K562 (cell line): Measurements from ENCODE around the gene ENTREP3. TPM values are rescaled to one million over a fixed set of nuclear protein-coding genes. Genes with fewer than 3 reads are reported as not detected.

Experiments used
- BRF1 ChIP-seq: IDR thresholded peaks from 3 replicates; pipeline ENCODE4 v1.6.1; 2011; ENCODE audit warnings: borderline replicate concordance, mild to moderate bottlenecking; ENCODE audit not compliant: insufficient read length; ENCODE audit errors: extremely low read depth
- C11orf30 ChIP-seq: fragments of 450-650 bp; IDR thresholded peaks from 2 replicates; pipeline ENCODE4 v1.6.1; 2016; ENCODE audit warnings: low read depth, mild to moderate bottlenecking
- CREM ChIP-seq: IDR thresholded peaks from 2 replicates; pipeline ENCODE4 v1.6.1; 2014; ENCODE audit warnings: antibody characterized with exemption, low read depth
- E2F6 ChIP-seq, 2 experiments: IDR thresholded peaks; 2 replicates each; pipeline ENCODE4 v1.6.1; 2011; ENCODE audit warnings: borderline replicate concordance in 1 of 2, control low read depth in 1 of 2, low read depth in 1 of 2, low read length in 1 of 2, mild to moderate bottlenecking in 1 of 2, mixed read lengths in 1 of 2, moderate library complexity in 1 of 2; ENCODE audit not compliant: insufficient read depth in 1 of 2, insufficient read length in 1 of 2, poor library complexity in 1 of 2, severe bottlenecking in 1 of 2; ENCODE audit errors: extremely low read depth in 1 of 2
- HMBOX1 ChIP-seq: sonication (generic); IDR thresholded peaks from 2 replicates; pipeline ENCODE4 v1.6.1; 2016
- KDM4B ChIP-seq, 2 experiments: fragments of 450-650 bp in 1 of 2; sonication (generic) in 1 of 2; IDR thresholded peaks; 2 replicates each; pipeline ENCODE4 v1.6.1; 2016 to 2017; ENCODE audit warnings: borderline replicate concordance in 2 of 2, antibody characterized with exemption in 1 of 2, low read depth in 1 of 2, mild to moderate bottlenecking in 1 of 2
- MAFG ChIP-seq: fragments of 450-650 bp; conservative IDR thresholded peaks from 2 replicates; pipeline ENCODE4 v1.6.1; 2016; ENCODE audit warnings: missing genetic modification characterization, missing compliant biosample characterization
- MBD2 ChIP-seq: sonication (generic); IDR thresholded peaks from 2 replicates; pipeline ENCODE4 v1.6.1; 2016; ENCODE audit warnings: low read depth, borderline replicate concordance
- MCM5 ChIP-seq: fragments of 450-650 bp; IDR thresholded peaks from 2 replicates; pipeline ENCODE4 v1.6.1; 2016; ENCODE audit warnings: low read depth
- MTA3 ChIP-seq: fragments of 450-650 bp; formaldehyde crosslinking; IDR thresholded peaks from 2 replicates; pipeline ENCODE4 v1.6.1; 2017; ENCODE audit warnings: mild to moderate bottlenecking, borderline replicate concordance
- MYBL2 ChIP-seq, 2 experiments: fragments of 450-650 bp in 1 of 2; sonication (generic) in 1 of 2; formaldehyde crosslinking in 1 of 2; IDR thresholded peaks; 2 replicates each; pipeline versions ENCODE4 v1.6.1 to v1.8.1; 2017 to 2022; ENCODE audit warnings: borderline replicate concordance in 1 of 2, inconsistent platforms in 1 of 2, low read depth in 1 of 2, mild to moderate bottlenecking in 1 of 2, missing genetic modification reagents in 1 of 2, moderate library complexity in 1 of 2
- NKRF ChIP-seq: fragments of 450-650 bp; IDR thresholded peaks from 2 replicates; pipeline ENCODE4 v1.6.1; 2016; ENCODE audit warnings: borderline replicate concordance
- PRPF4 ChIP-seq: fragments of 200-400 bp; formaldehyde crosslinking; IDR thresholded peaks from one replicate; pipeline ENCODE4 v1.6.1; 2017; ENCODE audit warnings: low read length, low read depth, mild to moderate bottlenecking; ENCODE audit not compliant: insufficient read depth, poor library complexity, severe bottlenecking
- RBM34 ChIP-seq: fragments of 200-400 bp; formaldehyde crosslinking; IDR thresholded peaks from 2 replicates; pipeline ENCODE4 v1.6.1; 2018; ENCODE audit warnings: low read length, borderline replicate concordance; ENCODE audit not compliant: insufficient read depth
- SMAD3 ChIP-seq: fragments of 450-650 bp; formaldehyde crosslinking; conservative IDR thresholded peaks from 2 replicates; pipeline ENCODE4 v1.4.0; 2020; ENCODE audit warnings: mild to moderate bottlenecking
- SOX6 ChIP-seq: fragments of 450-650 bp; IDR thresholded peaks from 2 replicates; pipeline ENCODE4 v1.6.1; 2014; ENCODE audit warnings: mild to moderate bottlenecking
- TAL1 ChIP-seq: fragments of 450-650 bp; IDR thresholded peaks from 2 replicates; pipeline ENCODE4 v1.6.1; 2016; ENCODE audit warnings: mild to moderate bottlenecking
- TOE1 ChIP-seq, 2 experiments: fragments of 450-650 bp in 1 of 2; sonication (generic) in 1 of 2; formaldehyde crosslinking in 1 of 2; IDR thresholded peaks; 2 replicates each; pipeline versions ENCODE4 v1.7.1 to v1.8.0; 2016 to 2022; ENCODE audit warnings: borderline replicate concordance in 2 of 2, mild to moderate bottlenecking in 2 of 2, antibody characterized with exemption in 1 of 2, inconsistent platforms in 1 of 2, low read depth in 1 of 2, missing genetic modification reagents in 1 of 2, moderate library complexity in 1 of 2
- U2AF2 ChIP-seq: fragments of 200-400 bp; formaldehyde crosslinking; optimal IDR thresholded peaks from 2 replicates; pipeline ENCODE3; 2017; ENCODE audit warnings: low read depth, mild to moderate bottlenecking, low read length
- YY1 ChIP-seq, 3 experiments: IDR thresholded peaks; 2 replicates each; pipeline ENCODE4 v1.6.1; 2011; ENCODE audit warnings: low read length in 2 of 3, mild to moderate bottlenecking in 2 of 3, moderate library complexity in 2 of 3, borderline replicate concordance in 1 of 3, control low read depth in 1 of 3, low read depth in 1 of 3; ENCODE audit not compliant: insufficient read depth in 3 of 3, insufficient replicate concordance in 2 of 3, control insufficient read depth in 1 of 3, insufficient read length in 1 of 3; ENCODE audit errors: extremely low read depth in 1 of 3
- ZNF121 ChIP-seq: sonication (generic); formaldehyde crosslinking; conservative IDR thresholded peaks from 2 replicates; pipeline ENCODE4 v1.8.0; 2022; ENCODE audit warnings: missing genetic modification reagents
- polyA plus RNA-seq, 8 experiments: library from polyadenylated mRNA; depleted of rRNA in 4 of 8; stranded (reverse) in 5 of 8; unstranded in 3 of 8; fragments of >200 nt; fragmentation: Nextera tagmentation in 2 of 8; fragmentation: Illumina TruSeq in 1 of 8; extraction: Ambion mirVana in 2 of 8; extraction: Trizol in 1 of 8; gene quantifications; 2 replicates each; pipeline versions ENCODE4 v1.2.1 to v1.2.3, GENCODE V29; 2011 to 2014; ENCODE audit warnings: inconsistent platforms in 1 of 8, missing spikeins in 1 of 8
- total RNA-seq, 7 experiments: library from RNA; depleted of rRNA in 6 of 7; stranded (reverse); fragments of >200 nt in 6 of 7; fragmentation: Illumina TruSeq in 2 of 7; extraction: Trizol in 2 of 7; gene quantifications; 2 replicates each; pipeline versions ENCODE4 v1.2.1 to v1.2.3, GENCODE V29; 2011 to 2021; ENCODE audit warnings: low replicate concordance in 1 of 7

Gene ENTREP3
- total and polyA plus RNA-seq, 9 of the 15 experiments (the other 6 are each of a cell fraction or from before 2014, with no cell fraction given), result 1.9 to 41.8 (median 5.9) TPM

GRCh38 chr1:155227261-155228095 is 27.8 kb downstream of the ENTREP3 start (continued):
- TF ChIP-seq MYBL2 (IDR thresholded peaks at IDR 0.05; ENCODE audit: low read depth), result no peak
- no peak for TF ChIP-seq MYBL2 (CRISPR knock-in tag; IDR thresholded peaks at IDR 0.05; ENCODE audit: borderline replicate concordance)
- 0 out of 2 replicates have a peak, but pooled peaks have one; percentile 0 for TF ChIP-seq NKRF
- TF ChIP-seq MTA3, result peak; percentile 81; the same call in 1 of the 2 replicates
- TF ChIP-seq MAFG (tag), result no peak
- no peak; the same call in 1 of the 2 replicates for TF ChIP-seq TOE1 (IDR thresholded peaks at IDR 0.05; ENCODE audit: borderline replicate concordance)
- TF ChIP-seq TOE1 (CRISPR knock-in tag; IDR thresholded peaks at IDR 0.05; ENCODE audit: borderline replicate concordance, low read depth), result no peak
- no peak for TF ChIP-seq BRF1
- TF ChIP-seq C11orf30, result no peak
- no peak for TF ChIP-seq SOX6
- 0 out of 4 replicates have a peak, but pooled peaks of 1 of the 2 experiments have one; percentile 21 for TF ChIP-seq KDM4B (IDR thresholded peaks at IDR 0.05; ENCODE audit: borderline replicate concordance in 2 of 2, low read depth in 1 of 2)
- no peak for TF ChIP-seq ZNF121
- no peak for TF ChIP-seq MCM5
- peak; percentile 93 for TF ChIP-seq E2F6 (IDR thresholded peaks at IDR 0.05; ENCODE audit: borderline replicate concordance in 1 of 2, extremely low read depth in 1 of 2, insufficient read depth in 1 of 2, insufficient read length in 1 of 2, low read depth in 1 of 2, low read length in 1 of 2, poor library complexity in 1 of 2, severe bottlenecking in 1 of 2)
- TF ChIP-seq MBD2, result peak; percentile 93
- no peak for TF ChIP-seq PRPF4
- peak; percentile 50 for TF ChIP-seq CREM
- TF ChIP-seq TAL1, result no peak
- peak in 2 of 3 experiments; percentile 21 to 75 for TF ChIP-seq YY1 (IDR thresholded peaks at IDR 0.05; ENCODE audit: borderline replicate concordance in 1 of 3, control insufficient read depth in 1 of 3, extremely low read depth in 1 of 3, insufficient read depth in 3 of 3, insufficient read length in 1 of 3, insufficient replicate concordance in 2 of 3, low read depth in 1 of 3, low read length in 2 of 3)
- TF ChIP-seq U2AF2, result no peak
- TF ChIP-seq SMAD3 (CRISPR knock-in tag), result no peak
- no peak; the same call in 1 of the 2 replicates for TF ChIP-seq HMBOX1
- no peak for TF ChIP-seq RBM34
